Measurements from ENCODE around the gene SMARCA5.

- TF ChIP-seq, protein P1, sequence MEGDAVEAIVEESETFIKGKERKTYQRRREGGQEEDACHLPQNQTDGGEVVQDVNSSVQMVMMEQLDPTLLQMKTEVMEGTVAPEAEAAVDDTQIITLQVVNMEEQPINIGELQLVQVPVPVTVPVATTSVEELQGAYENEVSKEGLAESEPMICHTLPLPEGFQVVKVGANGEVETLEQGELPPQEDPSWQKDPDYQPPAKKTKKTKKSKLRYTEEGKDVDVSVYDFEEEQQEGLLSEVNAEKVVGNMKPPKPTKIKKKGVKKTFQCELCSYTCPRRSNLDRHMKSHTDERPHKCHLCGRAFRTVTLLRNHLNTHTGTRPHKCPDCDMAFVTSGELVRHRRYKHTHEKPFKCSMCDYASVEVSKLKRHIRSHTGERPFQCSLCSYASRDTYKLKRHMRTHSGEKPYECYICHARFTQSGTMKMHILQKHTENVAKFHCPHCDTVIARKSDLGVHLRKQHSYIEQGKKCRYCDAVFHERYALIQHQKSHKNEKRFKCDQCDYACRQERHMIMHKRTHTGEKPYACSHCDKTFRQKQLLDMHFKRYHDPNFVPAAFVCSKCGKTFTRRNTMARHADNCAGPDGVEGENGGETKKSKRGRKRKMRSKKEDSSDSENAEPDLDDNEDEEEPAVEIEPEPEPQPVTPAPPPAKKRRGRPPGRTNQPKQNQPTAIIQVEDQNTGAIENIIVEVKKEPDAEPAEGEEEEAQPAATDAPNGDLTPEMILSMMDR (conservative IDR thresholded peaks at IDR 0.05; ENCODE audit: low read depth, low read length) = no peak
- TF ChIP-seq EZH2 (IDR thresholded peaks at IDR 0.05; ENCODE audit: borderline replicate concordance, low read depth, low read length, poor library complexity, severe bottlenecking) = no peak
Measured at GRCh38 chr4:143502231-143502630, 11.3 kb upstream of the SMARCA5 start.

Data from A673 (cell line).